ENCODE measurements around the gene RAB31.

RAB31 gene

DNA sequence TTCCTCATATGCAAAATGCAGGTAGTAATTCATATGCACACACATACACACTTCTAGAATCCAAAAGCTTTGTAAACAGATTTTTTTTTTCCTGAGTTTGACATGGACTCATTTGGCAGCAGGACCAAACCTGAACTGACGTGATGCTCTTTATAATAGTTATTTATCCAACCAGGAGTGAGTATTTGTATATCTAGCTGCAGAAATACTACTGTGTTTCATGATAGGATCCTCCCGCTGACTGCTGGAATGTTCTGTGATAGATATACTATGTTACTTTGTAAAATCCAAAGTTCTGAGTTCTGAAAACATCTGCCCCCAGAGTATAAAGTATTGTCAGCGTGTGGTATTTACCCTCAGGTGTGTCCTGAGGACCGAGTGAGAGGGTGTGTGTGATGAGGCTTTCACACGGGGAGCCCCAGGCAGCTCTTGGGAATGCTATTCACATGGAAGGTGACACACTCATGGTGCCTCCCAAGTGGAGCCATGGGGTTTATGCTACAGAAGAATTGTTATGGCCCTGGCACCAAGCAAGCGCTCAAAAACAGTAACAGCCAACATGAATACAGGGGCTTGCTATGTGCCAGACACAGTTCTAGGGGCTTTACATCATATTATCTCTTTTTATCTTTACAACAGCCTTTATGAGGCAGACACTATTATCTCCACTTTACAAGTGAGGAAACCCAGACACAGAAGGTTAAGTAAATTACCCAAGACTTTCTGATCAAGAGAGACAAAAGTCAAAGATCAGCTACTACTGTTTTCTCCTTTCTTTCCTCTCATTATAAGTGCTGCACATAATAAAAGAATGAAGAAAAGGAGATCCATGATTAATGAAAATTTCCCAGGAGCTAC is 161.0 kb downstream of the RAB31 start:
- peak; percentile 51 for TF ChIP-seq GATA3 (IDR thresholded peaks at IDR 0.05; ENCODE audit: low read depth, low read length)
- TF ChIP-seq GATA2 (IDR thresholded peaks at IDR 0.05; ENCODE audit: low read depth, low read length) = peak; percentile 25; the same call in 1 of the 2 replicates

DNA sequence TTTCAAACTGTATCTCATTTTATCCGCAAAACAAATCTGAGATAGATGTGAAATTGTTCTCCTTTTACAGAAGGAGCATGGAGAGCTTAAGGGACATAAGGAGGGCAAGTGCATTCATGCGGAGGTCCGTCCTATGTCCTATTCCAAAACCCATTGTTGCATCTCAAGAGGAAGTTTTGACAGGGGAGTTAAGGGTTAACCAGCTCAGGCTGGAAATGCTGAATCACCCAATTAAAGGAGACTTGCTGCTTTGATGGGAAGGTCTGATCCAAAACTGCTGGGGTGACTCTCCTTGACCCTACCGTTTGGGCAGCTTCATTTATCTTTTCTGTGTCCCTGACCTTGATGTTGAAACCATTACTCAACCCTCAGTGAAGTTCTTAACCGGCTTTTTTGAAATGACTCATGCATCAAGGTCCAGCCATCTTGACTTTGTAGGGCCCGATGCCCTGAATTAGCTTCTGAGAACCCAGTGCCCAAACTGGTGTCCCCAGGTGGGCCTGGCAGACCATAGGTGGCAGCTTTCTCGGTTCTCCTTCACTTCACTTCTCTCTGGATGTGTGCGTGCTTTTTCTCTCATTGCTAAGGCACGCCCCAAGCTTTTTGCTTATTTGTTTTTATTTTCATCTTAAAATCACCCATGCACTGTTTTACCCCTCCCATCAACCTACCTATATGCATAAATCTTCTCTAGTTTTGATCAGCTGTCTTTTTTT is 161.8 kb downstream of the RAB31 start:
- TF ChIP-seq GATA3 (IDR thresholded peaks at IDR 0.05; ENCODE audit: low read depth, low read length) (no peak), GATA2 (IDR thresholded peaks at IDR 0.05; ENCODE audit: low read depth, low read length) (no peak)

DNA sequence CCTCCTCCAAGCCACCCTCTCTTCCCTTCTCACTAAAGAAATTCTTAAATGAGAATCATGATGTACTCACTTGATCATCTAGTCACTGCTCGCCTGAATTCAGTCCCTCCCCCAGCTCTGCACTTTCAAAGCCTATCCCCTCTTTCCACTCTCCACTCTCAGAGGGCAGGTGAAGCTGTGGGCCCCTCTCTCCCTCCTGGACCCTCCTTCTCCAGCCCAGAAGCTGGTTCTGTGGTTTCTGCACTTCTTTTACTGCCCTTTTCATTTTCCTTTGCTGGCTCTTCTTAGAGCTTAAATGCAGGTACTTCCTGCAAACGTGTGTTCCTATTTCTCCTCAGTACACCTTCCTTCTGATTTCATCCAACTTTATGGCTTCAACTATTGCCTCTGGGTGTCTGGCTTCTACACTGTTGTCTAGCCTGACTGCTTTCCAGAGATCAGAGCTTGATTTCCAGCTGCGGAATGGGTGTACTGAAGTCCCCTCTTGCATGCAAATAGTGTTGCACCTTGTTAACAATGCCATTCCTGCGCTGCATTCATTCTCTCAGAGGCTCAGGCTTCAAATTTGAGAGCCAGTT is 162.4 kb downstream of the RAB31 start:
- TF ChIP-seq GATA2 (IDR thresholded peaks at IDR 0.05; ENCODE audit: low read depth, low read length) (no peak), GATA3 (IDR thresholded peaks at IDR 0.05; ENCODE audit: low read depth, low read length) (no peak)

DNA sequence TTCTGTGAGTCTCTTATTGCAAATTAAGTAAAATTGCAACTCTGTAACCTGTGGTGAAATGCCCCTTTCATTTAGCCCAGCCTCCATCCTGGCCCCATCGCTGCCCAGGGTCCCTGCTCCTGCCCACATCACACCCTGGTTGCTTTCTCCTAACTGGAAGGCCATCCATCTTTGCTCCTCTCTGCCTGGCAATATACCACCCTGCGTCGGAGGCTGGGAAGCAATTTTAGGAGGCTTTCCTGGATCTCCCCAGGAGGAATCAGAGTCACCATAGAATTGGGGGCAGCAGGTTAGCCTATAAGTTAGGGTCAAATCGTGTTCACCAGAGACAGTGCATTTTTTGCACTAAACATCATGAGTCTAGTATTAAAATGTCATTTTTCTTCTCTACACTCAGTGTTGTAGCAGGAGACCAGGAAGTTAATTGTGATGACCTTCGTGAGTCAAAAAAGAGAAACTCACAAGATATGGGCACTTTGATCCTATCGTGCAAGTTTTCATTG is 163.2 kb downstream of the RAB31 start:
- TF ChIP-seq GATA2 (IDR thresholded peaks at IDR 0.05; ENCODE audit: low read depth, low read length) (no peak), GATA3 (IDR thresholded peaks at IDR 0.05; ENCODE audit: low read depth, low read length) (no peak)

- no peak for TF ChIP-seq GATA2 (IDR thresholded peaks at IDR 0.05; ENCODE audit: low read depth, low read length)
- no peak for TF ChIP-seq GATA3 (IDR thresholded peaks at IDR 0.05; ENCODE audit: low read depth, low read length)
Observed at GRCh38 chr18:9872823-9873222, 164.7 kb downstream of the RAB31 start.

DNA sequence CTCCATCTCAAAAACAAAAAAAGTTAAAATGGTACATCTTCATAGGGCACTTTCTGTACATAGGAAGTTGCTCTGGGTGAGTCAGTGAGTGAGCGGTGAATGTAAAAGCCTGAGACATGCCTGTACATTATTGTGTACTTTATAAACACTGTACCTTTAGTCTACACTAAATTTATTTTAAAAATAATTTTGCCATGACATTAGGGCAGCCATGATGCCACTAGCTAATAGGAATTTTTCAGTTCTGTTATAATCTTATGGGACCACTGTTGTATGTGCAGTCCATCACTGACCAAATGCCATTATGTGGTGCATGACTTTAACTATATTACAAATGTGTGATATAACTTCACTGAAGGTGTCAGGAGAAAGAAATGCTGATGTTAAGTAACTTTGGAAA is 166.6 kb downstream of the RAB31 start:
- TF ChIP-seq GATA3 (IDR thresholded peaks at IDR 0.05; ENCODE audit: low read depth, low read length) (no peak), GATA2 (IDR thresholded peaks at IDR 0.05; ENCODE audit: low read depth, low read length) (no peak)

- TF ChIP-seq GATA2 (IDR thresholded peaks at IDR 0.05; ENCODE audit: low read depth, low read length) (no peak), GATA3 (IDR thresholded peaks at IDR 0.05; ENCODE audit: low read depth, low read length) (no peak)
Observed at GRCh38 chr18:9876212-9876866, 168.2 kb downstream of the RAB31 start.

- TF ChIP-seq GATA2 (IDR thresholded peaks at IDR 0.05; ENCODE audit: low read depth, low read length) = no peak
- TF ChIP-seq GATA3 (IDR thresholded peaks at IDR 0.05; ENCODE audit: low read depth, low read length) = no peak
Observed at GRCh38 chr18:9876867-9877654, 169.0 kb downstream of the RAB31 start.

GRCh38 chr18:9877655-9878014 is 169.5 kb downstream of the RAB31 start:
- TF ChIP-seq GATA2 (IDR thresholded peaks at IDR 0.05; ENCODE audit: low read depth, low read length) = no peak
- TF ChIP-seq GATA3 (IDR thresholded peaks at IDR 0.05; ENCODE audit: low read depth, low read length) = no peak

DNA sequence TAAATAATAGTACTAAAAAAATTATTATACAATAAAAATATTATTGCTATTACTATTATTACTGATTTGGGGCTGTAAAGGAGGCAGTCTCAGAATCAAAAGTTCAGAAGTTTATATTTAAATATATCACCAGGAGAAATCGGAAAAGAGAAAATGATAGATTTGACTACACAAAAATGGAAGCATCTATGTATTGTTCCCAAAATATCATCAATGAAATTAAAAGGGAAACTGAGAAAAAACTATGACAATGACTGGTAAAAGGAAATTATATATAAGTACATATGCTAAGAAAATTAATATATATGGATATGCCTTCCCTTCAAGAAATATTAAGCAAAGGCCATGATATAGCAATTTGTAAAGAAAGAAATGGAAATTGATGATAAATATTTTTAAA is 170.0 kb downstream of the RAB31 start:
- no peak for TF ChIP-seq GATA3 (IDR thresholded peaks at IDR 0.05; ENCODE audit: low read depth, low read length)
- TF ChIP-seq GATA2 (IDR thresholded peaks at IDR 0.05; ENCODE audit: low read depth, low read length) = no peak

DNA sequence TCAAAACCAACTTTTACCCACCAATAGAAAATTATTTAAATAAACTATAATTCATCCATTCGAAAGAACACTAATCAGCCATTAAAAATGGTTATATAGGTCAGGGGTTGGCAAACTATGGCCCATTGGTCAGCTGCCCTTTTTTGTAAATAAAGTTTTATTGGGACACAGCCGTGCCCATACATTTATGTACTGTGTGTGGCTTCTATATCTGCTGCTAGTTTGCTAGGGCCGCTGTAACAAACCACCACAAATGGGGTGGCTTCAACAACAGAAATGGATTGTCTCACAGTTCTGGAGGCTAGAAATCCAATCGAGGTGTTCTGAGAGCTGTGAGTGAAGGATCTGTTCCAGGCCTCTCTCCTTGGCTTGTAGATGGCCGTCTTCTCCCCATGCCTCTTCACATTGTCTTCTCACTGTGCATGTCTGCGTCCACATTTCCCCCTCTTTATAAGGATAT is 170.7 kb downstream of the RAB31 start:
- no peak for TF ChIP-seq GATA3 (IDR thresholded peaks at IDR 0.05; ENCODE audit: low read depth, low read length)
- no peak for TF ChIP-seq GATA2 (IDR thresholded peaks at IDR 0.05; ENCODE audit: low read depth, low read length)

DNA sequence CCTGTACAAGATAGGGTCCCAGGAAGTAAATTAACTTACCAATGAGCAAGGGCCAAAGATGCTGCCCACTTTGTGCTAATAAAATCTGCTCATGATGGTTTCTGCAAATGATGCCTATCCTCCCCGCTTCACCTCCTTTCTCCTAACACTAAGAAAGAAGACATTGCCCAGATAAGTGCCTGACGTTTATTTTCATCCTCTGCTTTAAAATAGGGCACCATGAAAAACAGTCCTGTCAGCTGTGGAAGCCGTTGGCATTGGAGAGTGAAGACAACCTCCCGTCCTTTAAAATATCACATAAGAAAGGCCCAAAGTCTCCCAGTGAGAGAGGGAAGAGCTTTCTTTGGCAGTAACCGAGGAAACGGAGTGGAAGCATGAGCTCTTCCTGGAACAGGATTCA is 176.0 kb downstream of the RAB31 start:
- no peak for TF ChIP-seq GATA3 (IDR thresholded peaks at IDR 0.05; ENCODE audit: low read depth, low read length)
- TF ChIP-seq GATA2 (IDR thresholded peaks at IDR 0.05; ENCODE audit: low read depth, low read length) = no peak

- TF ChIP-seq GATA3 (IDR thresholded peaks at IDR 0.05; ENCODE audit: low read depth, low read length) (no peak), GATA2 (IDR thresholded peaks at IDR 0.05; ENCODE audit: low read depth, low read length) (no peak)
Observed at GRCh38 chr18:9884532-9885140, 176.5 kb downstream of the RAB31 start.
